HG02678 (cell line): Measurements from ENCODE around the gene CABCOCO1.

Source experiments
- ATAC-seq: cut with Tn5 transposase; IDR thresholded peaks from one replicate; pipeline ENCODE4 v1.9.1; 2021; ENCODE audit warnings: mild to moderate bottlenecking, moderate library complexity; ENCODE audit not compliant: unreplicated experiment

CABCOCO1 gene

DNA sequence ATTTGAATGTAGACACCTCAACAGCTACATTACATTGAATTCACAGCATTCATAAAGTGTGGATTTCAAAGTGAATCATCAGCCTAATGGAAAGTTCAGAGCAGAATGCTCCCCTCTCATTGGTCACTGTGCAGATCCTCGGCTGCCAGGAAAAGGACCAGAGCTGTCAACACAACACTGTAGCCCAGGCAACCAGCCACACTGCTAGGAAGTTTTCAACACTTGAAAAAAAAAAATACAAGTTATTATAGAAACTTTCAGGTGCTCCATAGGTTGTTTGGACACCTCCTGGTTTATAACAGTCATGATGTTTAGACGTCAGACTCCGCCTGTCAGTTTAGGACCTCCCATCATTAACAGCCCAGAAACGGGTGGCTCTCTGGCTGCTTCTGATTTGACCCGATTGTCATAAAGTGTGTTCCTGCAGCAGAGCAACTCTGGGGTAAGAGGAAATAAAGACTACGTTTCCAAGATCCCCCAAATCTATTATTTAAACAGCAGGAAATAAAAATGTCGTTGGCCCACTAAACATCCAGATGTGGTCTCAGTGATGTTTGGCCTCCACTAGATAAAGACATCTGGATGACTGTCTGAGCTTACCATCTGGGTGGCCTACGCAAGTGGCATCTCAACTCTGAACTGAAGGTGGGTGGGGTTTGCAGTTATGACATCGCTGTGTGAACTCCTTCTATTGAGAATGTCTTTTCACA lies 117.4 kb downstream of the CABCOCO1 start:
- no peak for ATAC-seq

DNA sequence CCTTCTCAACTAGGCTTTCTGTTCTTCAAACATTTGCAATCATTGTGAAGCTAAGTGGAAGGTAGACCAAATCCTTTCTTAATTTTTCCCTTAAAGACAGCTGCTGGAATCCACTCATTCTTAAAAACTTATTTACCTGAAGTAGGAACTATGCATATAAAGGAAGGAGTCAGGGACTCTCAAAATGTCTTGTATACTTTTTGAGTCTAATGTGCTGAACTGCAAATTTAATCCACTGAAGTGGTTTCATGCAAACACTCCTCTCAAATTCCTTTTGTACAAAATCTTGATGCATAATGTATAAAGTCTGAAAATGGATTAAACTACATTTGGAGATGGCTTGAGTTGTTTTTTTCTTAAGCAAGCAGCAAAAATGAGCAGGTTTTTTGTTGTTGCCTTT lies 118.0 kb downstream of the CABCOCO1 start:
- no peak for ATAC-seq

DNA sequence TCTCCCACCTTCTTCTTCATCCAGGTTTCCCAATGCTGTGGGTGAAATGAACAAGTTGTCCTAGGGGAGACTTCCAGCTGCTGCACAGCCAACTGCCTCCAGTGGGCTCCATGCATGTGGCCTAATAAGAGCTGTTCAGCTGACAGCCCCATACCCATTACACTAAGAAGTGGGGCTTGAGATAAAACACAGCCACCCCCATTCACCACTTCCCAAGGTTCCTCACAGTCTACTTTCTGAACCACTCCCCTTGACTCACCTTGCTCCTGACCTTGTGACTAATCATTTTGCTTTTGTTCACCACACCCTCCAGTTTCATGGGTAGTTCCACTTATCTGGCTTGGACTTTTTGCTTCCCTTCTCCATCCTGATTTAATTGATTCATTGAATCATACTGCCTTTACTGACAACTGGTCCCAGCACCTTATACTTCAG lies 119.3 kb downstream of the CABCOCO1 start:
- ATAC-seq = no peak

DNA sequence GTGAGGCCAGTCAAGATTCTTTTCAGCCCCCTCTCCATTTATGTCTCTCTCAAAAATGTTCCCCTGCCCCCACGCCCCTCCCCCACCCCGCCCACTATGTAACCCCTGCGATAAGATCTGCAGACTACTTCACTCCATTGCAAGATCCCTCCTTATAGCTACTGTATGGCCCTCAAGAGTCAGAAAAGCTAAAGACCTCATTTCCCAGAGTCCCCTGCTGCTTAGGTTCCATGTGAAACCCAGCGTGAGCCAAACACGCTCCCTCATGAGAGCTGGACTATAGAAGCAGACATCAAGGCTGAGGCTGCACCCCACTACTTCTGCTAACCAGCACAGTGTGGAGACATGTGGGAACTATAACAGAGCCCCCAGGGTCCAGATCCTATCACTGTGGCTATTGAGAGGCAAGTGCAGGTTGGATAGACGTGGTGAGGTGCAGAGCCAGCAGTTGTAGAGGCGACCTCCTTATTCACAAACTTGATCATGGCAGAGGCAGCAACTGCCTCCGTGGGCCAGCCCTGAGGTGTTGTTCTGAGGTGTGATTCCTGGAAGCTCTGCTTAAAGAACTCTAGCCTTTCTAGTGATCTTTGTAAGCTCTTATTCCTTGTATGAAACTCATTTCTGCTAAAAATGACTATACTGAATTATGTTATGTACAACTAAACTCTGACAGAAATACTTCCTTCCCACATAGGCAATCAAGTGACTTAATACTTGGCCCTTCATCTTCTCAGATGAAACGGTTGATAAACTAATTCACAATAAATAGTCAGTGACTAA lies 121.8 kb downstream of the CABCOCO1 start:
- no peak for ATAC-seq

DNA sequence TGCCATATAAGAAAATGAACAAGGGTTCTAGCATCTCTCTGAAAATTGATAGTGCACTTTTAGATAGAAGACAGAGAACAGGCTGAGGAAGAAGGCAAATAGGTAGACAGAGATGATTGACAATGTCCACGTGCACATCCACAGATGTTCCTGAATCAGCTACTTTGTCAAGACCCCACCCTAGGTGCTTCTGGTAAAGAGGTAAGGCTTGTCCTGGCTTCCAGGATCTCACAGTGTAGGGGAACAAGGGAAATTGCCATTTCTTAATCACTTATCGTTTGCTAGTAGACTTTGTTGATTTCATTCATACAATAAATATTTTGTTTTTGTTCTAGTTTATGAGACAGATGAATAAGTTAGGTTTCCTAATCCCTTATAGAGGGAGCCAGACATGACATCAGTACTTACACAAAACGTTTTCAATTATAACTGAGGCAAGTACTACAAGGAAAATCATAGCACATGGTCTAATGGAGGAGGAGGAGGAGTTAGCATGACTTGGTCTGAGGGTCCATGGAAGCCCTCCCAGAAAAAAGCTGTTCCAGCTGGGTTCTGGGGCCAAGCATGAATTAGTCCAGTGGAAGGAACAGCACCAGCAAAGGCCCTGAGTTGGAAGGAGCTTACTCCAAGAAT lies 122.9 kb downstream of the CABCOCO1 start:
- no peak for ATAC-seq

DNA sequence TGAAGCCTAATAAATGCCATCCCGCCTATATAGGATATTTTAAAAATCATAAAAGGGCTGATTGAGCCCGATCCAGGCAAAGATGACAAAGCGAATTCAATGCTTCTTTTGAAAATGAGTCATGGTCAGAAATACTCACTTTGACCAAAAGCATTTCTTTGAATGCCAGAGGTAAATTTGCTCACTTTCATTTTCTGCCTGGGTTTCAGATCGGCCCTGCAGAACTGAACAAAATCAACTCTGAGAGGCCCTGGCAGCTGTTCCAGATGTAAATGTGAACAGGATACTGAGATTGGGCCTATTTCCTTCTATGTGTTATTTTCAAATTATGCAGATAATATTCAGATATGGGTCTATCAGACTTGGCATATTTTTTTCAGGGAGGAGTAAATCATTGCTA lies 124.0 kb downstream of the CABCOCO1 start:
- ATAC-seq = peak; percentile 99

DNA sequence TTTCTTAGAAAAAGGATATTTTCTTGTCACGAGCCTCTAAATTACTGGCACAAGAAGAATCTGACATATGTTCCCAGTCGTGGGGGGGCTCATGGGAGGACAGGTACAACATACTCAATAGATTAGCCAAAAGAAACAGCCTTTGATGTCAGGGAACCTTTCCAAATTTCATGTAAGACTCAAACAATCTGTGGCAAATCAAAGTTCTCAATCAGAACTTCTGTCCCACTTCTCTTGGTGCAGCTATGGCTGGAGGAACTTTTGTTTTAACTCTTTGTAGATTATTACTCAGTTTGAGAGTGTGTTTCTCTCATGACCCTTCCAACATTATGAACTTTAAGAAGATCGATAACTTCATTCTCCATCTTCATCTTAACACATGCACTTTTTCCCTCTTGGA lies 124.4 kb downstream of the CABCOCO1 start:
- ATAC-seq = no peak

DNA sequence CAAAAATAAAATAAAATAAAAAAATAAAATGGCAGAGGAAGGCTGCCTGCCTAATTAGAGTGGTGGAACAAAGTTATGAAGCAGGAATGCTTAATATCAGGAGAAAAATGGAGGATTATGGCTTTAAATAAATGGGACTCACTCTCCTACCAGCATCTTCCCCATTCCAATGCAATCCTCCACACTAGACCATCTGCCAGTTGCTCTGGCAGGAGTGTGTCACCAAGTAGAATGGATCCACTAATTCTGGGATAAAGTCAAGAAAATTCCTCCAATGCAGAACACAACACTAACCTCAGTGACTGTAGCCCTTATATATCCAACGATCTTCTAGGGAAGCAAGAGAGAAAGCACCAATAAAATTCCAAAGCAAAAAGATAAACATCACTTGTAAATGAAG lies 126.3 kb downstream of the CABCOCO1 start:
- ATAC-seq = no peak

DNA sequence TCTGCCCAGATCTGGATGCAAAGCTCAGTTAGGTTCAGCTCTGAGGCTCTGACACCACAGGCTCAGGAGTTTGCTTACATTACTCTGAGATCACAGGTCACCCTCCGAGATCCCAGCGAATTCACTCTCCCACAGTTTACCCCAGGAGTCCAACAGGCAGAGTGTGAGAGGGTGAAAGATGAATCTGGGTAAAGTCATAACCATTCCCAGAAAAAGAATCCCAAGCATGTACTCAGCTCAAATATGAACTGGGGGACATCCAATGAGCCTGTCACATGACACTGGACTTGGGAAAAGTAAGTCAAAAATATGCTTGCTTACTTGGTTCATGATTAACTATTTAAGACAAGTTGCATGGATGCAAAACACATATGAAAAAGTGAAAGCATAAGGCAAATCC lies 128.5 kb downstream of the CABCOCO1 start:
- no peak for ATAC-seq

DNA sequence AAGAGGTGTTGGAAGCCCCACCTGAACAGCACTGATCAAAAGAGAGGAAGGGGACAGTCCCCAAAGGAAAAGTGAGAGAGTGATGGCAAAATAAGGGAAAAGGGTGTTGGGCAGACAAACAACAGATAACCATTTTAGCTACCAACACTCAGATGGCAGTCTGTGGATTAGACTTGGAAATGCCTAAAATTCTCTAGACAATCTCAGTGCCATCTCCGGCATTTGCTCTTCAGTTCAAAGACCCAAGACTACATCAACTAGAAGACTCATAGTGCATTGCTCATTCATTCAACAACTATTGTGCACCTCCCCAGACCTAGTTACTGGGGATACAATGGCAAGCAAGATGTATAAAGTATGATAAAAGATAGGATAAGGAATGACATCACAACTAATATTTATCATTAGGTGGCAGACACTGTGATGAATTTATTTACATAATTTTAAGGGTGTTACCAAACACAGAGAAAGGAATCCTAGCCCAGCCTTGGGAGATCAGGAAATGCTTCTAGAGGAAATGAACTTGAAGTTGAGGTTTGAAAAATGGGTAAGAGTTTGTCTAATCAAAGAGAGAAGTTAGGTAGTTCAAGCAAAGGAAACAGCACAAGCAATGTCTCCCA lies 129.5 kb downstream of the CABCOCO1 start:
- ATAC-seq = no peak

DNA sequence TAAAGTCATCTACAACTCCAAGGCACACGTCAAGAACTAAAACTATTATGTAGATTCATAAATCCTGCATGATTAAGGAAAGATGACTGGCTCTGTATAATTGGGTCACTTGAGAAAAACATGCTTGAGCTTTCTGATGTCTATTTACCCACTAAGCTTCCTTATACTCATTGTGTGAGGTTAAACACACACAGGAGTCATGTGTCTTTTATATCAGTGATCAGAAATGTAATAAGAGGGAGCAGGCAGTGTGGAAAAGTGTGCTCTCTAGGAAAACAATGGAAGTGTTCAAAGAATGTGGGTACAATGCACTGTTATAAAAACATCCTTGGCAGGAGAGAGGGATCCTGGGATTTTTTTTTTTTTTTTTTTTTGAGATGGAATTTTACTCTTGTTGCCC lies 130.2 kb downstream of the CABCOCO1 start:
- ATAC-seq = no peak

DNA sequence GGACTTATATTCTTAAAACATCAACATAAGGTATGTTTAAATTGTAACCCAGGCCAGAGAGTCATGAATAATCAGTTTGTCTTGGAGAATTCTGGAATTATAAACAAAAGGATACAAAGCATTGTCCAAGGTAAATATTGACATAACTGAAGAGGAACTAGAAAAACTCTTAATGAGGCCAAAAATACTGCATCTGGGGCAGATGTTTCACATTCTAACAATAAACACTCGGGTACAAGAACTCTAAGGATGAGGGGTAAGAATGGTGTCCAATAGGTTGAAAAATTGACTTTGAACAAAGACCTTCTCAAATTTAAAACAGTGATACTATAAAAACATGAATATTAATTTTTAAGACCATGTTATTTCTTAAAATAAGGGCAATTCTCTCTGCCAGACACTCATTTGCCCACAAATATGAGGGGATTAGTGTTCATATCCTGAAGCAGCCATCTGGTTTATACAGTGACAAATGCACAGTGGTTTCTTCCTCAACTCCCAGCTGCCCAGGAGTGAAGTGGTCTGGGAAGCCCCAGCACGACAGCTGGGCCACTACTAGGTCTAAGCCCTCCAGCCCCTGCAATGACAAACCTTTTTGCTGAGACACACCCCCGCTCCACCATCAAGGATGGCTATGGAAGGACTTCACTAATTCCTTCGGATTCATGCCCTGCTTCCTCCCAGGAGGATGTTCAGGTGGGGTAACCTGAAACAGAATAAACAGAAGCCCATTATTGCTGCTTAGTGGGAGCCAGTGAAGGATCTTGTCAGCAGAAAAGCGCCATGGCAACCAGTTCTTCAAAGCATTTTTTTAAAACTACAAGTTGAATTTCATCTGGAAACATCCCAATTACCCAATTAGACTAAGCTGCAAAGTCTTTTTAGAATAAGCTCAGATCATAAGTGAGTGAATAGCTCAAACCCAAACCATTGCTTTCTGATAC lies 131.3 kb downstream of the CABCOCO1 start:
- ATAC-seq = no peak

DNA sequence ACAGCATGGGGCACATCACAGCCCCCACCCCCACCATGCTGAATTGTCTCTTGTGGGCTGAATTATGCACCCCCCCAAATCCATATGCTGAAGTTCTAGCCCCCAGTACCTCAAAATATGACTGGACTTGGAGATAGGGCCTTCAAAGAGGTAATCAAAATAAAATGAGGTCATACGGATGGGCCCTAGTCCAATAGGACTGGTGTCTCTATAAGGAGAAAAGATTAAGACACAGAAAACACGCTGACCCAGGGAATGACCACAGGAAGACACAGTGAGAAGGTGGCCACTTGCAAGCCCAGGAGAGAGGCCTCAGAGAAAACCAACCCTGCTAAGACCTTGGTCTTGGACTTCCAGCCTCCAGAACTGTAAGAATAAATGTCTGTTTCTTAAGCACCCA lies 132.4 kb downstream of the CABCOCO1 start:
- ATAC-seq = no peak

DNA sequence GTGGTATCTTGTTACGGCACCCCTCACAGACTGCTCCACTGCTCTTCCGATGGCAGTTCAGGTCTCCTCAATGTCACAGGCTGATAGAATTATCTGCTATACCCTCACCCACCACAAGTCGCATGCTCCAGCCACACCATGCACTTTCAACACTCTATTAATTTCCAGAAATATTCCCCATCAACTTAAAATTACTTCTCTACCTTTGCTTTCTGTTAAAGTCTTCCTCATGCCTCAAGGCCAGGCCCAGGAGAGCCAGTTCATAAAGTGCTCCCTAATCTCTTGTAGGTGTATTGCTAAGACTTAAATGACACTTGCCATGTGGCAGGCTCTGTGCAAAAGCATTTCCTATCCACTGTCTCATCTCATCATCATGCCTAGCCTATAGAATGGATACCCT lies 132.8 kb downstream of the CABCOCO1 start:
- ATAC-seq = no peak

DNA sequence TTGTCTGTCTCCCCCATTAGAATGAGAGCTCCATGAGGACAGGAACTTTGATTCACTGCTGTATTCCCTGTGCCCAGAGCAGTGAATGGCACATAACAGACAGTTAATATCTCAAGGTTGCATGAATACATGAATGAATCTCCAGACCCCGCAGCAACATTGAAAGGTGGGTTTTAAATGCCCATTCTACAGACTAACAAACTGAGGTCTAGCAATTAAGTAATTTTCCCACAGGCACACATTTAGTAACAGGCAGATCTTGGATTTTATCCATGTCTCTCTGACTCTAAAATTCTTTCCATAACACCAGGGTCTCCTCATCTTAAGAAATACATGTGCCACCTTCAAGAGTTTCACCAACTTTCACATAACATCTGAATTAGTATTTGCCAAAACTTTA lies 134.1 kb downstream of the CABCOCO1 start:
- ATAC-seq = no peak

DNA sequence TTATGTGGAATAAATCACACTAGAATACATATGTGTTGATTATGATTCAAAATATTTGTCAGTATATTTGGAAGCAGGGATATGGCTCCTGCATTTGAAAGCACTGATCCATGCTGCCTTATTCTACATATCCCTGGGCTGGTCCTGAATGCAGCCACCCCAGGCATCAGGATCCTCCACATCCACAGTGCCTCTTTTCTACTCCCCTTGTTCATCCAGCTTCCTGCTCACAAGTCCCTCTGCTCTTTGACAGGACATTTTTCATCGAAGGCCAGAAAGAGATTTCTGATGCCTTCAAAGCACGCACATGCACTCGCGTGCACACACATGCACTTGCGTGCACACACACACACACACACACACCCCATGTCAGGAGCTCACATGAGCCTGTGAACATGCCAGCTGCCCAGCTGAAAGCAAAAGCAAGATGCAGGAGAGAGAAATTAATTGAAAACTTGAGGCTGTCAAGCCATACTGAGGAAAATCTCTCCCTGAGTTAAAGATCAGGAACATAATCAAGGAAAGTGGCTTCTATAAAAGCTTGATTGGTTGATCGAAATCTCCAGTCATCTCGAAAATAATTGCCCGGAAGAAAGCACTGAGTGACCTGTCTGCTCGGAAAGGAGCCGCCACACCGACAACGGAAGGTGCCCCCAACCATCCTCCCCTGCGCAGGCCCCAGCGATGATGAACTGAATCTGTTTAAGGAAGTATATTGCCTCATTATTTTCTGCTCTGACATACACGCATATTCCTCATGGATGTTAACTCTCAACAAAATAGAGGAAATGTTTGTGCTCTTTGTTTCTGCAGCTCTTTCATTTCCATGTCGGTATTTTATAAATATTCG lies 134.8 kb downstream of the CABCOCO1 start:
- no peak for ATAC-seq

DNA sequence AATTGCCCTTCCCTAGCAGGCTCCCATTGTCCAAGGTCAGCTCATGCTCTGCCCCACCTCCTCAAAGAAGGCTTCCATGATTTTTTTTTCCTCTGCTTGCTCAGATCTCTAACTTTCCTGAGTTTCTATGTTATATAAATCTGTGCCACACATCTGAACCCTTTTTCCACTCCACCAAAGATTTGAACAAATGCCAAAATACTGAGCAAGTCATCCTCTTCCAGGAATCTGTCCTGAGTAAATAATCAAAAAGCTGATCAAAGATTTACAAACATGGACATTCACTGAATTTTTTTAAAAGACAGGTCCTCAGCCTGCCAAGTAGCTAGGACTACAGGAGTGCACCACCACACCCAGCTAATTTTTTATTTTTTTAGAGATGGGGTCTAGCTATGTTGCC lies 136.0 kb downstream of the CABCOCO1 start:
- ATAC-seq = no peak

DNA sequence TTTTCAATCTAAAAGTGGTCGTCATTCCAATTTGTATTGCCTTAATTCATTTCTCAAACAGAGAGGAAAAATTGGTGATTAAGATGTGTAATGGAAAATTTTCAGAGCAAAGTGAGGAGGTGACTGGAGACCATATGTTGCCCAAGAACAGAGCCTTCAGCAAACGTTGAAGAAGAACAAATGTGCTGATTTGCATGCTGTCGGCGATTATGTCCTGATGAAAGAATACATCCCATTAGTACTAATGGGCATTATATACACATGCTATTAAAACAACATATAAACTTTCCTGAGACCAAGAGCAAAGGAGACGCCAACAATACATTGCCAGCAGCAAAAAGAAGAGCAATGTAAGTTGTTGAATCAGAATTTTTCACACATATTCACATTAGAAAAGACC lies 138.8 kb downstream of the CABCOCO1 start:
- no peak for ATAC-seq

DNA sequence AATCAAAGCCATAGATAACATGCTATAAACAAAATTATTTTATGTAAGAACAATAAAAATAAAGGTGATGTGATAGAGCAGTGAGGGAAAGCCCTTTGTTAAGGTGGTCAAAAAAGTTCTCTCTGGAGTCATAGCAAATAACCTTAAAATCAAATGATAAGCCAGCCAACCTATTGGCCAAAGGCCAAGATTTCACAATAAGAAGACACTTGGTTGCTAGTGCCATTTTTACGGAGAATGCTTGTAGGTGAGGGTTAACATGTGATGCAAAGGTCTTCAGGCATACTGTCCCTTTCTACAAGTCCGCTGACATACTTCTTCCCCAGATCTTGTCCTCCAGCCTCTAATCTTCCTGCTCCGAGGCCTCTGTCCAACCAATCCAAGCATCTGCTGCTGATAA lies 140.5 kb downstream of the CABCOCO1 start:
- ATAC-seq = no peak

DNA sequence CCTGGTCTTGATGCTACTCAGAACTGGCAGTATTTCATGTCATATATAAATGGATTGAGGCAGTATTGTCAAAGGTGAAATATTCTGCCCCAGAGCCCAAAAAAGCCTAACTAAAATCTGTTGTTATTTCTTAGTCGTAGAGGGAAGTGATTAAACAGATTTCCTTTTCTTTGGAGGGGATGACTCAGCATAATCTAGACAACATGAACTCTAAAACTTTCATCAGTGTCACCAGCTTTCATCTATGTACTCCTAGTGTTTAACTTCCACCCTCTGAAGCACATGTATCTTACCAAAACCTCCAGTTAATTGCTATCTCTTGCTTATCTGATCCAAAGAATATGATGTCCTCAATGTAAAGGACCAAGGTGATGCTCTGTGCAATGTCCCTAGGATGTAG lies 141.7 kb downstream of the CABCOCO1 start:
- no peak for ATAC-seq
